Loucy (cell line): ENCODE results near the gene NRM.

Experiments
- H2AFZ ChIP-seq: fragments of 200-600 bp; sonication (generic); 2 replicates; pipeline ENCODE4 v1.6.0; 2016; ENCODE audit warnings: antibody characterized with exemption, mild to moderate bottlenecking, low read length, moderate library complexity
- H3F3A ChIP-seq: fragments of 200-600 bp; 2 replicates; pipeline ENCODE4 v1.6.0; 2016; ENCODE audit warnings: antibody characterized with exemption, low read depth, mild to moderate bottlenecking
- H3K27me3 ChIP-seq: fragments of 200-600 bp; sonication (generic); 2 replicates; pipeline ENCODE4 v1.6.1; 2014; ENCODE audit warnings: low read length, mild to moderate bottlenecking; ENCODE audit not compliant: insufficient read depth, poor library complexity, severe bottlenecking
- H3K36me3 ChIP-seq: fragments of 200-600 bp; sonication (generic); 2 replicates; pipeline ENCODE4 v1.6.1; 2016; ENCODE audit warnings: low read length; ENCODE audit not compliant: insufficient read depth
- H3K4me1 ChIP-seq: fragments of 200-600 bp; sonication (generic); 2 replicates; pipeline ENCODE4 v1.5.1; 2014; ENCODE audit warnings: low read length, mild to moderate bottlenecking; ENCODE audit not compliant: insufficient read depth, poor library complexity, severe bottlenecking
- H3K4me2 ChIP-seq: fragments of 200-600 bp; sonication (generic); 2 replicates; pipeline ENCODE4 v1.6.0; 2014; ENCODE audit warnings: antibody characterized with exemption, low read length, low read depth, mild to moderate bottlenecking; ENCODE audit not compliant: poor library complexity, severe bottlenecking
- H3K4me3 ChIP-seq: fragments of 200-600 bp; sonication (generic); 2 replicates; pipeline ENCODE4 v1.5.1; 2014; ENCODE audit warnings: low read length, mild to moderate bottlenecking, mixed read lengths; ENCODE audit not compliant: poor library complexity, severe bottlenecking
- H3K79me2 ChIP-seq: fragments of 200-600 bp; sonication (generic); 2 replicates; pipeline ENCODE4 v1.6.1; 2014; ENCODE audit warnings: low read length; ENCODE audit not compliant: insufficient read depth
- H3K9ac ChIP-seq: fragments of 200-600 bp; sonication (generic); 2 replicates; pipeline ENCODE4 v1.6.0; 2014; ENCODE audit warnings: mild to moderate bottlenecking, low read depth, low read length, moderate library complexity; ENCODE audit not compliant: poor library complexity, severe bottlenecking
- H3K9me2 ChIP-seq: fragments of 200-600 bp; sonication (generic); replicated peaks from 2 replicates; pipeline ENCODE4 v1.6.1; 2016; ENCODE audit warnings: low read depth, low read length, mixed read lengths
- H3K9me3 ChIP-seq: fragments of 200-600 bp; sonication (generic); 2 replicates; pipeline ENCODE4 v1.6.1; 2014; ENCODE audit warnings: mild to moderate bottlenecking, antibody characterized with exemption, low read length, low read depth; ENCODE audit not compliant: insufficient read depth
- H4K20me1 ChIP-seq: fragments of 200-600 bp; sonication (generic); 2 replicates; pipeline ENCODE4 v1.6.0; 2014; ENCODE audit warnings: antibody characterized with exemption, low read length, mild to moderate bottlenecking; ENCODE audit not compliant: insufficient read depth, poor library complexity, severe bottlenecking
- CTCF ChIP-seq: fragments of 200-600 bp; sonication (generic); conservative IDR thresholded peaks from 2 replicates; pipeline ENCODE4 v1.5.1; 2014; ENCODE audit warnings: mild to moderate bottlenecking, antibody characterized with exemption, low read length
- EZH2phosphoT487 ChIP-seq: fragments of 200-600 bp; IDR thresholded peaks from 2 replicates; pipeline ENCODE4 v1.6.1; 2018; ENCODE audit warnings: antibody characterized with exemption, mild to moderate bottlenecking, moderate library complexity, borderline replicate concordance

NRM gene

GRCh38 chr6:30651143-30651542 lies 39.6 kb downstream of the NRM start:
- Histone ChIP-seq H3K4me2 (no peak overlapping the region), H3K4me1 (peaks cover 6% of the 10 kb centered on the region), H3F3A (no peaks in the 10 kb centered on the region; the same call in 1 of the 2 replicates), H3K79me2 (peaks cover 32% of the 10 kb centered on the region), H3K9me3 (no peaks in the 10 kb centered on the region), H3K4me3 (no peak overlapping the region), H3K36me3 (peaks cover 47% of the 10 kb centered on the region; the same call in 1 of the 2 replicates), H3K9me2 (no peaks in the 10 kb centered on the region), H3K9ac (no peak overlapping the region), H3K27me3 (no peaks in the 10 kb centered on the region), H4K20me1 (peaks cover 10% of the 10 kb centered on the region), H2AFZ (no peak overlapping the region)
- TF ChIP-seq CTCF, result no peak
- TF ChIP-seq EZH2phosphoT487, result no peak

GRCh38 chr6:30647242-30648116 lies 43.3 kb downstream of the NRM start:
- no peaks in the 10 kb centered on the region for H3K9me2 ChIP-seq
- H3K9ac ChIP-seq, result peak overlapping the region; percentile 83
- peak overlapping the region; percentile 88 for H3K4me3 ChIP-seq
- peaks cover 21% of the 10 kb centered on the region; the same call in 1 of the 2 replicates for H3K36me3 ChIP-seq
- peak overlapping the region; percentile 92 for H2AFZ ChIP-seq
- no peaks in the 10 kb centered on the region for H3F3A ChIP-seq
- H4K20me1 ChIP-seq, result peaks cover 12% of the 10 kb centered on the region
- H3K79me2 ChIP-seq, result peaks cover 41% of the 10 kb centered on the region
- H3K9me3 ChIP-seq, result no peaks in the 10 kb centered on the region
- H3K4me2 ChIP-seq, result peak overlapping the region; percentile 100
- TF ChIP-seq EZH2phosphoT487 (no peak), CTCF (no peak)
- H3K27me3 ChIP-seq, result no peaks in the 10 kb centered on the region
- H3K4me1 ChIP-seq, result peaks cover 12% of the 10 kb centered on the region

GRCh38 chr6:30646450-30647241 lies 44.1 kb downstream of the NRM start, which contains the start of gene C6orf136:
TSS of gene C6orf136 (plus strand) at chr6:30647133. CDS start at chr6:30647232, 99 bp downstream.
- H3K9me2 ChIP-seq, result no peaks in the 10 kb centered on the region
- H3K4me3 ChIP-seq, result peak within 1 kb of the TSS; percentile 88
- TF ChIP-seq EZH2phosphoT487 (no peak), CTCF (no peak)
- H3K79me2 ChIP-seq, result peaks cover 41% of the 10 kb centered on the region
- peaks cover 12% of the 10 kb centered on the region for H4K20me1 ChIP-seq
- no peaks in the 10 kb centered on the region for H3K27me3 ChIP-seq
- peaks cover 14% of the 10 kb centered on the region for H3K4me1 ChIP-seq
- peak within 1 kb of the TSS; percentile 100 for H3K4me2 ChIP-seq
- no peaks in the 10 kb centered on the region for H3K9me3 ChIP-seq
- peaks cover 13% of the 10 kb centered on the region; the same call in 1 of the 2 replicates for H3K36me3 ChIP-seq
- H3F3A ChIP-seq, result no peaks in the 10 kb centered on the region
- H3K9ac ChIP-seq, result peak within 1 kb of the TSS; percentile 83
- H2AFZ ChIP-seq, result peak within 1 kb of the TSS; percentile 92
